Middle frontal gyrus (tissue), 1 donor: ENCODE data around the gene CDKN2A.

Experiments used
- DNase-seq: peaks from one replicate; pipeline ENCODE4 v3.0.0-alpha.2; 2015; ENCODE audit warnings: low spot score; ENCODE audit errors: extremely low spot score

The CDKN2A gene

DNA sequence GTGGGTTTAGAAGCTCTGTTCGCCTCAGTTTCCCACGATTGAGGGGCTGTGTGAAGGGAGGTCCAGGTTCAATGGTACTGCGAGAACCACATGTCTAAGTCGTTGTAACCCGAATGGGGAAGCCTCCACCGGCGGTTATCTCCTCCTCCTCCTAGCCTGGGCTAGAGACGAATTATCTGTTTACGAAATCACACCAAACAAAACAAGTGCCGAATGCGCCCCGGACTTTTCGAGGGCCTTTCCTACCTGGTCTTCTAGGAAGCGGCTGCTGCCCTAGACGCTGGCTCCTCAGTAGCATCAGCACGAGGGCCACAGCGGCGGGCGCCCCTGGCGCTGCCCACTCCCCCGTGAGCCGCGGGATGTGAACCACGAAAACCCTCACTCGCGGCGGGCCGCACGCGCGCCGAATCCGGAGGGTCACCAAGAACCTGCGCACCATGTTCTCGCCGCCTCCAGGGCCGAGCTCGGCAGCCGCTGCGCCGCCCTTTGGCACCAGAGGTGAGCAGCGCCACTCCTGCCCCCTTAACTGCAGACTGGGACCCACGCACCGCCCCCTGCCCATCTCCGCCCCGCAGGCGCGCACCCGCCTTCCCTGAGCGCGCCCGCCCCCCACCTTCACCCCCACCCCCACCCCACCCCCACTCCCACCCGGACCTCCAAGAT, at the start of gene CDKN2A:
TSS of gene CDKN2A (minus strand) at position 500 of the 663 bp plus-strand sequence.
- DNase-seq: no peak

DNA sequence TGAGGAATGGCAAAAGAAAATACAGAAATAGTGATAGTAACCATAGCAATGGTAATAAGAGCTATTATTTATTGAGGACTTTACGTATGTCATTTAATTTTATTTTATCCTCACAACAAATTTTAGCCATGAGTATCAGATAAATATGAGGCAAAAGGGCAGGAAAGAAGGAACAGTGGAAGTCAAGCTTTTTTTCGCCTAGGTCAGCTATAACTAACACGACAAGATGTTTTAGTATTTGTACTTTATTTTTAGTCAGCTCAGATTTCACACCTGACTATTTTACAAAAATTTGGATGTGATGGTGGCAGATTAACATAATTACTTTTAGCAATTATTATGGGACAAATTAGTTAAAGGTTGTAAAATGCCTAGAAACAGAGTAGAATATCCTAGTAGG, 49.7 kb upstream of the CDKN2A start:
- DNase-seq: no peak

DNA sequence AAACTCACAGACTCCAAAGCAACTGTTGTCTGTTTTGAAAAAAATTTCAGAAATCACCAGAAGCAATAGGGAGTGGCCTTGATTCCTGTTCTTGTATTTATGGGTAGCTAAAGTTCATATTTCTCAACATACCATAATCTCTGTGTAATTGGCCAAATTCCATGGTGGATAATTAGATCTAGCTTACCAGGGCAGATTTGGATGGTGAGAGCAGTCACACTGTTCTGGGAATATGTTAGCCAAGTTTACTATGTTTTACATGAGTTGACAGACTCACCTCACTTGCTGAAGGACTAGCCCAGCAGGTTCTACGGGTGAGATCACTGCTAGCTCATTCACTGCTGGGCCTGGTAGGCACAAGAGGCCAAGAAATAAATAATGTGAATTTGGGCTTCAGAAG, 47.6 kb upstream of the CDKN2A start:
- no peak for DNase-seq

DNA sequence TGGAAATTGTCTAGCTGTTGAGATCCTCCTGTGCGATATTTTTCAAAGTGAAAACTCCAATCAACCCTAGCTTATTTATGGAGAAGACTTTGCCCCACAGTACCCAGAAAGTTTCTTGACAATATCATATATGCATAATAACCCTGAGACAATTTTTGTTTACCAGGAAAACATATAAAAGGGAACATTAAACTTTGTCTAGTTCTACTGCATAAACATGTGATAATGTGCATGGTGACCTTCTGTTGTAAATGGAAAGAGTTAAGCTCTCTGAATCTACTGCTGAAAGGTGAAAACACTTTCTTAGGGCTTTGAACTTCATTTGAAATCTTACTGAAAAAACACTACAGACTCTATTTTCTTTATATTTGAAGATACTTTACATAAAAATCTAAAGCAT, 47.2 kb upstream of the CDKN2A start:
- no peak for DNase-seq

DNA sequence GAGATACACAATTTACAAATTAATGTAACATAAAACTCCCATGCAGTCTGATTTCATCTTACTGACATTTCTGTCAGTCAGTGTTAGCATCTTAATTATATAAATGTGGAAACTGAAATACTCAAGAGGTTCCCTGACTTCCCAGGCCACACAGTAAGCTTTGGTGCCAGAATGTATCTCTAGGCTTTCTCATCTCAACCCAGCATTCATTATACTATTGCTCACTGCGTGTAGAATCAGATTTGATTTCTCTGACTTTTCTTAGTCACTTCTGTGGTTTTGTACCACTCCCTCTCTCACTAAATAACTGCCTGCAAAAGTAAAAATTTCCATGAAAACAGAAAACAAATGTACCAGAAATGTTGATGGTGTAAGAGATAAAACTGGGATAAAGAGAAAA, 46.6 kb upstream of the CDKN2A start:
- no peak for DNase-seq

DNA sequence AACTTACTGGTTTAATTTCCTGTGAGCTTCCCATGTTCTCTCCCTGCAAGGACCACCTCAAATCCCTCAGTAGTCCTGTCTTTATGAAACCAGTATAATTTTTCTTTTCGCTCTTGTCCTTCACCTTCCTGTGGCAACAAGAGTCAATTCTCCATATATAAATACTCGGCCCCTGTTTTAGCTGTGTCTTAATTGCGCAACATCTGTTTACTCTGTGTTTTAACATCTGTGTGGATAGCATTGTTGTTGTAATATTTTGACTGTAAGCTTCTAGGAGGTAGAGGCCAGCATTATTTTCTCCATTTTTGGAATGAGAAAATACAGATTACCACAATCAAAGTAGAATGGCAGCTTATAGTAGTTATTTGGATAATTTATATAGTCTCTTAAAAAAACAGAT, 45.1 kb upstream of the CDKN2A start:
- no peak for DNase-seq

DNA sequence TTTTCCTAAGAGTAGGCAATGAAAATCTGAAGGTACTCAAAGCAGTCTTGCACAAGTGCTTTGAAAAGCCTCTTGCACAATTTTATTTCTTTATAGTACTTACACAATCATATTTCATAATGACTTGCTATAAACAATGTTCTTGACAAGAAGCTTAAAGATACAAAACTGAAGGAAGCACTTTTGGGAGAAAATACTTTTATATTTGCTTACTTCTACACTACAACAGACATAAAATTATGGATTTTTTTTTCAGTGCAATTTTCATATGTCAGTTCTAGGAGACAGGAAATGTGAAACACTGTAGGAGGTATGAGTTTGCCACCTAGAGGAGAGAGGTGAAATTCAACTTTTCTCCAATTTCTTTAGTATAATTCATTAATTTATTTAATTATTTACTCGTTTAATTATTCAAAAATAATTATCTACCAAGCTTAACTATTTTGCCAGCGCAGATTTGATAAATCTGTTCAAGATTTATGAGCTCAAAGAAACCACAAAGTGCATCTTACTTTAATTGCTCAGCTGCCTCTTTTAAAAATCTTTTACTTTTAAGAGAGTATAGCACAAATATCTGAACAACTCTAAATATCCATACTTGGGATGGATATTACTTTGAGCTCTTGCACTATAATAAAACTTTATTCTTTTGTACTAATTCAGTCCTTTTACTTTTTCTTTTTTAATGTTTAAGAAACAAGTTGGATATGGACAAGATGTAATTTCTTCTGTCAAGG, 43.9 kb upstream of the CDKN2A start:
- DNase-seq: no peak

DNA sequence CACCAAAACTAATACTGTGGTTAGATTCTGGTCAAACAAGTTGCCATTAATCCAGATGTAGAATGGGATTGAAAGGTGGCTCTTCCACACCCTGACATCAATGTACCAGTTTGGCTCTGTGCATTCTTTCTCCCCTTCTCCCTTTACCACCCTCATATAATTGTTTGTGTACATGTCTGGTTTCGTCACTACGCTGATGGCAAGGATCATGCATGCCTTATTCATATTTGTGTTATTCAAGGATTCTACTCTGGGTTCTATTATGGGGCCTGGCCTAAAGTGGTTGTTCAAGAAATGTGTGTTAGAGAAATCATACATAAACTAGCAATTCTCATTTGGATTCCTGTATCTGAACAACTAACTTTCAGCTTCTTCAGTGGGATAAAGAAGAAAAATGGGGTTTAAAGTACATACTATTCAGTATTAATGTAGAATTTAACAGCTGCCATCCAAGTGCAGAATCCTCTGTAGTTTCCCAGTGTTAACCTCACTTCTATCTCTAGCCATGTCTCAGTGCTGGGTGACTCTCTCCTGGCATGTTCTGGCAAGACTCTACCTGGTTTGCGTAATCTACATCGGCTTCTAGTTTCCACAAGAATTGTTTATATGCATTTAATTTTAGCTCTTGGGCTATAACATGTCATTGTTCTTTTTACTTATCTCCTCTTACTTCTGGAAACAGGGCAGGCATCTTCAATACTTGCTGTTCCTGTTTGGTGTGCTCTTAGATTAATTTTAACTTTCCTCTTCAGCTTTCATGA, 42.9 kb upstream of the CDKN2A start:
- DNase-seq: no peak

DNA sequence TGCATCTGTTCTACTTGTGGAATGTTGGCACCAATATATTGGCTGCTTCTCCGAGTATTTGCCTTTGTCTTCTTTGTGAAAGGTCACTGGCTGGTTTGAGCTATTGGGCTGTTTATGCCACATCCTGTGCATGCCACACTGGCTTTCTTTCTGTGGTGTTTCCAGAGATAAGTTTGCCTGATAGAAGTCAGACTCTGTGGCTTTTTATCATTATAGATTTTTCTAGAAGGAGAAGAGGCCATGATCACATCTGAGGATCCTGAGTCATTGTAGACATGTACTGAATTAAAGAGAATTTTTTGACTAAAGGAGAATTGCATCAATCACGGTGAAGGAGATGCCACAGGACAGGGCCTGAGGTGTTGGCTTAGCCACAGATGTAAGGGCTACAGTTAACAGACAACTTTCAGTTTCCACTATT, 41.4 kb upstream of the CDKN2A start:
- no peak for DNase-seq

DNA sequence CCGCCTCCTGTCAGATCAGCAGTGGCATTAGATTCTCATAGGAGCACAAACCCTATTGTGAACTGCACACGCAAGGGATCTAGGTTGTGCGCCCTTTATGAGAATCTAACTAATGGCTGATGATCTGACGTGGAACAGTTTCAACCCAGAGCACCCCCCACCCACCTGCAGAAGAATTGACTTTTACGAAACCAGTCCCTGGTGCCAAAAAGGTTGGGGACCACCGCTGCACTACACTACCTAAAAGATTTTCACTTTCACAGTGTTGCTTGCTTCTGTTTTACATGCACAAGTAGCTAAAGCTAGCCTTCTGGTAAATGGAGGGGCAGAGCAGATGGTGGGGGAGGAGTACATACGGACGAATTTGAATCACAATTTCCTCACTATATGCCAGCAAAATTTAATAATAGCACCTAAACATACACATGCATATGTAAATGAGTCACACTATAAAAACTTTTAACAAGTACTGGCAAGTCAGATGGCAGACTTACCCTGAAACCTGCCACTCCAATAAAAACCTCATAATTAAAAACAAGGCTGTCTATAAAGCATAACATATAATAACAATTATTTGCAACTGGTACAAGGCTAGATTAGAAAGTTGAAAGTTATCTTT, 38.9 kb upstream of the CDKN2A start:
- DNase-seq: no peak

DNA sequence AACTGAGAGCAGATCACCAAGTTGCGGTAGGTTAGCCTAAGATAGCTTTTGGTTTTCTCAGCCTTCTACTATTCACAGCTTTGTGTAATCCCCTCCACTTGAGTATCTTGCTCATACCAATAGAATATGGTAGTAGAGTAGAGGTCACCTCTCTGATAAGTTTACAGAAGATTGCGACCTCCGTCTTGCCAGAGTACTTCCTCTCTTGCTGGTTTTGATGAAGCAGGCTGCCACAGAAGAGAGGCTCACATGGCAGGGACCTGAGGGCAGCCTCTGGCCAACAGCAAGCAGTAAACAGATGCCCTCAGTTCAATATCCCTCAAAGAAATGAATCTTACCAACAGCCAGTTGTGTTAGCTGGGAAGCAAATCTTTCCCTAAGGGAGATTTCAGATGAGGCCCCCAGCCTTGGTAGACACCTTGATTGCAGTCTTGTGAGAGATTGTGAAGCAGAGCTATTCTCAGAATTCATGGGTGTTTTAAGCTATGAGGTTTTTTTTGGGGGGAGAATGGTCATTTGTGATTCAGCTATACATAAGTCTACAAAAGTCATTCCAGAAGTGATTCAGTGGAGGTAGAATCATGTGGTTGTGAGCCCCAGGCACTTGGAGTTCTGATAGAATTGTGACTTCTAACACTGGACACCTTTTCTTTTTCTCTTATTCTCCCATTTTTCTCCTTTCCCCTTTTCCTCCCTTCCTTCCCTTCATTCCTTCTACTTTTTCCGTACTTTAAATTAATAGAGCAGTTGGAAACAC, 37.6 kb upstream of the CDKN2A start:
- DNase-seq: no peak

DNA sequence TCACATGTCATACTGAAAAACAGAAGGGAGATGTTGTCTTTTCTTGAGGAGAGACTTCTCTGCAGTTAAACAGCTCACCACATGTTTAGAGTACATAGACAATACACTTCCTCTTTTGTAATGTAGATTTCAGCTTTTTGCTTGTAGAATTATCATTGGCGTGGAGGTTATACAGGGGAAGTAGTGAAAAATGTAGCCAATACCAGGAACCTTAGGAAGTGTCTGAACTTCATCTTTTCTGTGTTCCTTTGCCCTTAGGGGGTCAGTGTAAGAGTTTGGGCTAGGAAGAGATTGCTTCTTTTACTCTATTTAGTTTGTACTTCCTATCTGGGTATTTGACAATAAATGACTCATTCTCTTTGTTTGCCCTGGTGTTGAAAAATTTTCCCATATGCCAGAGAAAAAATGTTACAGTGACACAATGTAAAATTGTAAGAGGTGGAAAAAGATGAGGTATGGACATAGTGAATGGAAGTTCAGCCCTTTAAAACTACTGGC, 36.0 kb upstream of the CDKN2A start:
- DNase-seq: no peak

DNA sequence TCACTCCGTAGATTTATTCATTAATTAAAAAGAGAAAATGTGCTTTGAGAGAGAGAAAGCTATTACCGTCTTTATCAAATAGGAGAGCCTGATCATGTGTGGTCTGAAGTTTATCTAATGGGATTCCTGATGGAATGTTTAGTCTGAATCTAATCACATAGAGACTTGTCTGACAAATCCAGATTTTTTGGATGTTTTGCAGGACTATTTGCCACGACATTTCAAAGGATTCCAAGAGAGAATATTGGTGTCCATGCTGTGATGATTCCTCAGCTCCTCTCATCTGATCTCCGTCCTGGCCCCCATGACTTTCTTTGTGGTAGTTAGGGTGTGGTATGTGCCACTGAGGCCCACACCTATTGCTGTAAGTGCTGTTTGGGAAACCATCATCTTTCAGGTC, 35.0 kb upstream of the CDKN2A start:
- DNase-seq: no peak

DNA sequence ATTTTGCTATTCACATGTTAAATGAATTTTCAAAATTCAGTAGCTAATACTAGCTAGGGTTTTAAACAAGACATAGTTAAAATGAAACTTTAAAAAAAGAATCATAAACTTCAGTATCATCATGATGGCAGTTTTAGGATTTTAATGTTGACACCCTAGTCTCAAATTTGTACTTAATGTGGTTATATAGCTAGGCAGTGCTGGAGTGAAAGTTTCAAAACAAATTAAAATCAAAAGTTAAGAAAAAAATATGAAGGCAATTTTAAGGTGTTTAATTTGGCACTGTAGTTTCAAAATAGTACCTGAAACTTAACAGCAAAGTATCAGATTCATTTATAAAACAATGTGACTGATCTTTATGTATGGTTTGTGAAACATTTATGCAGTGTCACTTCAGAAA, 34.2 kb upstream of the CDKN2A start:
- DNase-seq: no peak

DNA sequence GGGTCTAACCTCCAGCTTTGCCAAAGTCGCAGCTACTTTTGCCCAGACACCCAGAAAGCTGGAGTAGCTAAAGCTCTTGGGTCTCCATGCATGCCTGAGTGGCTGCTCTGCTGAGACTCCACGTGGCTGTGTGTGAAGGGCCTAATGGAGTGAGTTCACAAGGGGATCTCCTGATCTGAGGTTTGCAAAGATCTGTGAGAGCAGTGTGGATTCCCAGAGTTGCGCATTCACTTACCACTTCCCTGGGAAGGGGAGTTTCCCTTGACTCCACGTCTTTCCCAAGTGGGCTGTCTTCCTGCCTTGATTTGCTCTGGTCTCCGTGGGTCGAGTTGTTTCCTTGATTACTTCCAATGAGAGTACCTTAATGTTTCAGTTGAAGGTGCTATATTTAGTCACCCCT, 32.5 kb upstream of the CDKN2A start:
- DNase-seq: no peak

DNA sequence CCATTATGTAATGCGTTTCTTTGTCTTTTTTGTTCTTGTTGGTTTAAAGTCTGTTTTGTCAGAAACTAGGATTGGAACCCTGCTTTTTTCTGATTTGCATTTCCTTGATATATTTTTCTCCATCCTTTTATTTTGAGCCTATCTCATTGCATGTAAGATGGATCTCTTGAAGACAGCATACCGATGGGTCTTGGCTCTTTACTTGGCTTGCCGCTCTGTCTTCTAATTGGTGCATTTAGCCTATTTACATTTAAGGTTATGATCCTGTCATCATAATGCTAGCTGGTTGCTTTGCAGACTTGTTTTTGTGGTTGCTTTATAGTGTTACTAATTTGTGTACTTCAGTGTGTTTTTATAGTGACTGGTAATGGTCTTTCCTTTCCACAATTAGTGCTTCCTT, 28.2 kb upstream of the CDKN2A start:
- no peak for DNase-seq

DNA sequence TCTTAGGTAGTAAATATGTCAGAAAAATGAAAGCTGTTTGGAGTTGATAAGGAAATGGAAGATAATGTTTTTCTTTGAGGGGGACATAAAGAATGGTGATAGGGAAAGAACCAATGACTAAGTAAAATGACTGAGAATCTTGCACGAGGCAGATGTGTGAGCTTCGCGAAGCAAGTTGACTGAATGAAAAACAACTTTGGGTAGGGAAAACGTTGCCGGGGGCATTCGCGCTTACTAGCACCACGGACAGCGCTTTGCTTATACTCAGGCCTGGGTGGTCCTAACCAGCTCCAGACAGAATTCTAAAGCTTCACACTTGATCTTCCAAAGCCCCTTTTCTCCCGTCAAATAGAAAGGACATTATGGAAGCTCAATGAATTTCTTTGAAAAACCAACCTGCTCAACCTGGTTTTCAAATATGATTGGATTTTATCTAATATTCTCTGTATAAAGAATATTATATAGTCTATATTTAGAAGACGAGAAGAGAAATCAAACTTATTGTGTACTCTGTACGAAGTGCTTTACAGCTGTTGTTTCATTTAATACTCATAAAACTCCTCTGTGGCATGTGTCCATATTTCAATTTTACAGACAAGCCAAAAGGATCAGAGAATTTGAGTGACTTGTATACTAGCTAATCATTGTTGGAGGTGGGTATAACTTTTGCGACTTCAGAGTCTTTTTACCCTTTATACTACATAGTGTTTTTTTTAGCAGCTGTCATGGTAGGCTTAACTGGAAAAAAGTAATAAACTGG, 16.9 kb upstream of the CDKN2A start:
- no peak for DNase-seq

DNA sequence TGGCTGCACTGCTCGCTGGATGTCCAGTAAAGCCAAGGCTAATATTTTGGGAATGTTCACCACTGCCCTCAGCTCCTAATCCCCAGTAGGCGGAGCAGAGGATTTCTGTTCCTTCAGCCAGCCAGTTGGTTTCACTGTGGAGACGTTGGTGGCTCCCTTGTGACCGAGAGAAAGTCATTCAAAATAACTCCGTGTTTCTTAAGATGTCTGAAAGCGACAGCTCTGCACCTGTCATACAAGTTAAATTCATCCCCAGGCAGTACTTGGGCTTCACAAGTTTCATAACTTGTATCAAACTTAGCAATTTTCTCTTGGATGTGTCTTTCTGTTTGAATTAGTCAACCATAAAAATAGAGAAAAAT, 15.3 kb upstream of the CDKN2A start:
- no peak for DNase-seq

DNA sequence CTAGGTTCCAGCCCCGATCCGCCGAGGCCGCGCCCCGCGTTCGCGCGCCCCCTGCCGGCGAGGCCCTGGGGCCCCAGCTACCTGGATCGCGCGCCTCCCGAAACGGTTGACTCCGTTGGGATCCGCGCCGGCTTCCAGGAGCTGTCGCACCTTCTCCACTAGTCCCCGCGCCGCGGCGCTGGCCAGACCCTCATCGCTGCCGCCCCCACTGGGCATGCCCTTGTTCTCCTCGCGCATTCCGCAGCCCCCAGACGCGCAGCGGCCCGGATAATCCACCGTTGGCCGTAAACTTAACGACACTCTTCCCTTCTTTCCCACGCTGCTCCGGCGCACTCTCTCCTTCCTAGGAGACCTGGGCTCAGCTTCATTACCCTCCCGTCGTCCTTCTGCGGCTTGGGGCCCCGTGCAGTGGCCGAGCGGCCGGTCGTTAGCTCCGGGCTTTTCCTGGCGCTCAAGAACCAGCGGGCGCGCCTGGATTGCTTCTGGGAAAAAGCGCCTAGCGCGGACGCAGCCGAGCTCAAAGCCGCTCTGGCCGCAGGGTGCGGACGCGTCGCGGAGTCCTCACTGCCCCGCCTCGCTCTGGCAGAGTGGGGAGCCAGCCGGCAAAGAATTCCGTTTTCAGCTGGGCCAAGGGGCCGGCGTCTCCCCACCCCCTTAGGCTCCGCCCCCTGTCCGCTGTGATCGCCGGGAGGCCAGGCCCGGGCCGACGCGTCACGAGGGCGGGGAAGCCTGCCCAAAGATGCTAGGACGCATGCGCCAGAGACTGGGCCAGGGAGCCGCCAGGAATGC, 14.7 kb upstream of the CDKN2A start, which contains the start of gene CDKN2B:
TSS of gene CDKN2B (minus strand) at position 589 of the 789 bp plus-strand sequence. CDS start at position 237, 352 bp downstream.
- peak; percentile 70 for DNase-seq

DNA sequence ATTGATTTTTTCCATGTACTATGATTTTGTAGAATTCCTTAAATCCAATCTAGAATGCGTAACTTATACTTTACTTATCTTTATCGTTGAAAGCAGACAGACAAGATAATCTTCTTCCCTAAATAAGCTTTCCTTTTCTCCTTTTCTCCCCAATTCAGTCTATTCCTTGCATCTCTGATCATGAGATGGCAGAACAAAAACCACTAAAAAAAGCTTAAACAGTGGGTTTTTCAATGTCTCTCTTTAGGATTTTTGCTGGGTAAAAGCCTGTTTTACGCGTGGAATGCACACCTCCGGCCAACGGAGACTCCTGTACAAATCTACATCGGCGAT, 14.2 kb upstream of the CDKN2A start:
- DNase-seq: no peak
